ENCODE measurements around the gene RHOT1.

DNA sequence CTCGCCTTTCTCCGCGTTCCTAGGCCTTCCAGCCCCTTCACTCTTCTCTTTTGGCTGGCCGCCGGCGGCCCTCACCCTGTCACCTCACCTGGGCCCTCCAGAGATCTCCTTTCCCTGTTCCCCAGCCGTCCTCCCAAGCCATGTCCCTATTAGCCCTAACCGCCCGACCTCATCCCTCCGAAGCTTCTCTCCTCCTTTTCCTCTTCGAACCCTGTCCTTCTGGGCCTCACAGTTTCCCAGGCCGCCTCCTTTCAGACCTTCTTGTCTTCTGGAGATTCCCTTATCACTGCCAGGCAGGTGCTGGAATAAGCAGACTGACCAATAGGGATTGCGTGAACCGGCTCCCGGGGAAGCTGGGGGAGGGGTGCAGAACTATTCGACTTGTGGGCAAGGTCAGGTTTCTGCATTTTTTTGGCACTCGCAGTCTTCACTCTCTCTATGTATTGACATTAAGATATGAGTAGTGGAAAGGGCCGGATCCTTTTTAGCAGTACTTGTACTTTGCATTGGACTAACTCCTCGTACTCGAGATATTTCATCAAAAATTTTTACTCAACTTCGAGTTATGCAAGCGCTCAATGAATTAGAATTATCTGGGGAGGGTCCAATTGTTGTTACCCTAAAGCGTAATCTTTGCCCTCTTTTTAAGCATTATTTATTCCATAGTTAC, 690 bp downstream of the RHOT1 start:
- TF ChIP-seq CTCF (IDR thresholded peaks at IDR 0.05) (no peak), ZFX (IDR thresholded peaks at IDR 0.05; ENCODE audit: borderline replicate concordance) (no peak)

Measured in 22Rv1 (cell line).